Kidney (tissue), 22 donors: ENCODE measurements around the gene HOXA3. TPM values are rescaled to one million over a fixed set of nuclear protein-coding genes. Genes with fewer than 3 reads are reported as not detected.
A peak's percentile ranks its signal among the peaks of the same experiment; 100 is the strongest.

Experiments used
- DNase-seq, 5 donors: peaks; one replicate each; pipeline ENCODE4 v3.0.0-alpha.2; 2013 to 2020
- FAIRE-seq: peaks from 2 replicates; lab custom pipeline; 2012; peaks lifted over from hg19 to GRCh38; lab: Jason Lieb, UNC
- H3K27ac ChIP-seq, 2 donors: one replicate each; pipeline ENCODE4 v1.7.0; 2013; ENCODE audit warnings: low read depth in 2 of 2, low read length in 2 of 2, inconsistent platforms in 1 of 2
- H3K27me3 ChIP-seq: one replicate; pipeline ENCODE4 v1.7.1; 2013; ENCODE audit warnings: low read length, inconsistent platforms; ENCODE audit not compliant: control insufficient read depth, insufficient read depth
- H3K36me3 ChIP-seq, 3 donors: one replicate each; pipeline versions ENCODE4 v1.7.0 to v1.7.1; 2013; ENCODE audit warnings: low read length in 3 of 3, control low read depth in 1 of 3, inconsistent platforms in 1 of 3; ENCODE audit not compliant: insufficient read depth in 3 of 3, control insufficient read depth in 2 of 3
- H3K4me1 ChIP-seq, 3 donors: one replicate each; pipeline versions ENCODE4 v1.7.0 to v1.7.1; 2013; ENCODE audit warnings: low read length in 3 of 3, inconsistent platforms in 1 of 3, low read depth in 1 of 3; ENCODE audit not compliant: control insufficient read depth in 2 of 3, insufficient read depth in 2 of 3
- H3K4me3 ChIP-seq, 3 donors: one replicate each; pipeline versions ENCODE4 v1.7.0 to v1.8.1; 2013; ENCODE audit warnings: low read length in 3 of 3, control low read depth in 1 of 3, inconsistent platforms in 1 of 3
- H3K9ac ChIP-seq, 3 donors: one replicate each; pipeline versions ENCODE4 v1.7.0 to v1.7.1; 2013; ENCODE audit warnings: low read length in 3 of 3, control low read depth in 1 of 3, inconsistent platforms in 1 of 3
- H3K9me3 ChIP-seq, 3 donors: one replicate each; pipeline versions ENCODE4 v1.7.0 to v1.7.1; 2013; ENCODE audit warnings: low read length in 3 of 3, control low read depth in 1 of 3, inconsistent platforms in 1 of 3; ENCODE audit not compliant: control insufficient read depth in 2 of 3, insufficient read depth in 1 of 3
- CTCF ChIP-seq: IDR thresholded peaks from 3 replicates; pipeline ENCODE4 v1.5.1; 2012; ENCODE audit warnings: mild to moderate bottlenecking, moderate library complexity, borderline replicate concordance; ENCODE audit not compliant: insufficient read depth; ENCODE audit errors: extremely low read depth
- intact Hi-C: fragments of 100-400 bp; cut with DNase I; formaldehyde crosslinking; loops from one replicate; pipeline ENCODE4 v1.11.1; 2022
- long read RNA-seq, 10 donors: library from polyadenylated mRNA in 1 of 10; unstranded in 1 of 10; transcript quantifications; one replicate each; pipeline ENCODE4 v2.0.0 and lab custom pipeline, GENCODE V29; 2021 to 2026
- polyA plus RNA-seq: library from polyadenylated mRNA; stranded (reverse); fragments of 350-450 nt; fragmentation: Illumina TruSeq; extraction: RNeasy Lipid Tissue Mini Kit (QIAGEN cat#74804); gene quantifications from one replicate; pipeline ENCODE4 v1.2.3, GENCODE V29; 2014; ENCODE audit warnings: low read depth, low replicate concordance; ENCODE audit not compliant: insufficient read depth
- total RNA-seq: library from RNA; stranded (reverse); fragmentation: NEBNext Ultra II Directional; extraction: Animal tissue kit (Norgen Biotek cat#: 25700); gene quantifications from one replicate; pipeline ENCODE4 v1.2.1, GENCODE V29; 2021
- donor health status: control.
- donor health status: control.
- donor health status: control.
- donor health status: control.
- donor health status: control.
- donor health status: DM: yes; HTN: yes; CAD: no.
- donor health status: Normal renal cell carcinoma (clear cell type).

HOXA3 gene
- 21.2 TPM for total RNA-seq
- 6.3 TPM for polyA plus RNA-seq
- long read RNA-seq, donor 1, partial matches to known transcripts = 10 of 11 reads
- long read RNA-seq, donor 1, other reads (novel, unspliced or antisense) = 0 of 11 reads
- long read RNA-seq, donor 2, partial matches to known transcripts = 5 of 6 reads
- long read RNA-seq, donor 2, other reads (novel, unspliced or antisense) = 0 of 6 reads
- long read RNA-seq, donor 3, partial matches to known transcripts = 41 of 48 reads
- long read RNA-seq, donor 3, other reads (novel, unspliced or antisense) = 0 of 48 reads
- long read RNA-seq, donor 4, partial matches to known transcripts = 12 of 13 reads
- long read RNA-seq, donor 4, other reads (novel, unspliced or antisense) = 0 of 13 reads
- long read RNA-seq, donor 5 = 0 reads
- long read RNA-seq, donor 6 = 0 reads
- long read RNA-seq, donor 7, partial matches to known transcripts = 6 of 10 reads
- long read RNA-seq, donor 7, other reads (novel, unspliced or antisense) = 3 of 10 reads
- long read RNA-seq, donor 8, partial matches to known transcripts = 8 of 9 reads
- long read RNA-seq, donor 8, other reads (novel, unspliced or antisense) = 0 of 9 reads
- long read RNA-seq, donor 9 = 0 reads
- long read RNA-seq, donor 10, partial matches to known transcripts = 0 of 2 reads
- long read RNA-seq, donor 10, other reads (novel, unspliced or antisense) = 0 of 2 reads

GRCh38 chr7:27151931-27152815 lies at the start of gene HOXA3:
Gene HOXA3 (minus strand): TSS chr7:27152583. CDS start chr7:27110640, 41,943 bp downstream.
- Histone ChIP-seq H3K4me3 (peak within 1 kb of the TSS; percentile 56 to 87 (median 83)), H3K4me1 (peaks cover 0 to 20% (median 15%) of the 10 kb centered on the region in 3 donors), H3K27me3 (no peaks in the 10 kb centered on the region), H3K27ac (peak within 1 kb of the TSS; percentile 97 to 98), H3K36me3 (no peaks in the 10 kb centered on the region), H3K9ac (peak within 1 kb of the TSS; percentile 68 to 85 (median 85)), H3K9me3 (no peaks in the 10 kb centered on the region)
- TF ChIP-seq CTCF = no peak
- DNase-seq (peak; percentile 91 to 98 (median 92)), FAIRE-seq (no peak)
- intact Hi-C loops = loop anchor here (10.0 kb wide), 1 partner anchor 777 kb away; no protein-coding TSS in a partner anchor

GRCh38 chr7:27201580-27202017 lies 49.2 kb upstream of the HOXA3 start:
- Histone ChIP-seq H3K4me3 (no peak overlapping the region), H3K4me1 (peaks cover 0 to 7% (median 5%) of the 10 kb centered on the region in 3 donors), H3K9ac (no peak overlapping the region), H3K36me3 (no peaks in the 10 kb centered on the region), H3K27ac (no peak overlapping the region), H3K27me3 (peaks cover 88% of the 10 kb centered on the region), H3K9me3 (peaks cover 0 to 4% (median 0%) of the 10 kb centered on the region in 3 donors)
- DNase-seq (peak in 1 of 5 donors; percentile 24), FAIRE-seq (no peak)
- no peak for TF ChIP-seq CTCF
- intact Hi-C loops = loop anchor here (10.0 kb wide), 1 partner anchor 373 kb away; no protein-coding TSS in a partner anchor

GRCh38 chr7:27200761-27201579 lies 48.6 kb upstream of the HOXA3 start:
- no peak overlapping the region for H3K27ac ChIP-seq
- H3K9ac ChIP-seq = no peak overlapping the region
- DNase-seq (peak in 3 of 5 donors; percentile 15 to 47 (median 38)), FAIRE-seq (no peak)
- no peaks in the 10 kb centered on the region for H3K36me3 ChIP-seq
- no peak overlapping the region for H3K4me3 ChIP-seq
- peaks cover 0 to 7% (median 5%) of the 10 kb centered on the region in 3 donors for H3K4me1 ChIP-seq
- TF ChIP-seq CTCF = no peak
- H3K27me3 ChIP-seq = peaks cover 88% of the 10 kb centered on the region
- H3K9me3 ChIP-seq = peaks cover 0 to 4% (median 0%) of the 10 kb centered on the region in 3 donors
- intact Hi-C loops = loop anchor here (10.0 kb wide), 1 partner anchor 374 kb away; no protein-coding TSS in a partner anchor
